HK-2 (cell line): Measurements from ENCODE around the gene PRPF19.

Experiments used
- DNase-seq: peaks from one replicate; pipeline ENCODE4 v3.0.0-alpha.2; 2018; ENCODE audit not compliant: unreplicated experiment

PRPF19 gene

GRCh38 chr11:60858731-60859464, 47.5 kb downstream of the PRPF19 start:
- no peak for DNase-seq

GRCh38 chr11:60858236-60858635, 48.1 kb downstream of the PRPF19 start:
- DNase-seq: no peak

- no peak for DNase-seq
Measured at GRCh38 chr11:60857378-60858232, 48.8 kb downstream of the PRPF19 start.

GRCh38 chr11:60855726-60856633, 50.4 kb downstream of the PRPF19 start, which contains the start of gene PTGDR2:
TSS of gene PTGDR2 (minus strand) at chr11:60855950. CDS start at chr11:60853722, 2,228 bp downstream.
- DNase-seq: no peak

GRCh38 chr11:60854847-60855725, 51.3 kb downstream of the PRPF19 start:
- no peak for DNase-seq

- no peak for DNase-seq
Measured at GRCh38 chr11:60854140-60854846, 52.1 kb downstream of the PRPF19 start.

- no peak for DNase-seq
Measured at GRCh38 chr11:60852982-60853950, 53.1 kb downstream of the PRPF19 start.

GRCh38 chr11:60852117-60852981, 54.0 kb downstream of the PRPF19 start:
- no peak for DNase-seq

- DNase-seq: no peak
Measured at GRCh38 chr11:60851327-60852104, 54.9 kb downstream of the PRPF19 start.

GRCh38 chr11:60849641-60850520, 56.5 kb downstream of the PRPF19 start:
- DNase-seq: no peak

GRCh38 chr11:60848714-60849151, 57.7 kb downstream of the PRPF19 start:
- DNase-seq: no peak

- no peak for DNase-seq
Measured at GRCh38 chr11:60847896-60848295, 58.5 kb downstream of the PRPF19 start.

- no peak for DNase-seq
Measured at GRCh38 chr11:60847281-60847680, 59.1 kb downstream of the PRPF19 start.

GRCh38 chr11:60845338-60845737, 61.0 kb downstream of the PRPF19 start:
- no peak for DNase-seq

- no peak for DNase-seq
Measured at GRCh38 chr11:60844870-60845221, 61.5 kb downstream of the PRPF19 start.
